Astrocyte of the cerebellum (primary cell): ENCODE data around the gene ITPK1.

Experiments
- DNase-seq: peaks from one replicate; pipeline ENCODE4 v3.0.0-alpha.2; 2011; ENCODE audit warnings: low read depth
- H3K4me3 ChIP-seq: 2 replicates; pipeline ENCODE4 v1.5.1; 2011; ENCODE audit warnings: mild to moderate bottlenecking, low read depth, low read length, moderate library complexity
- CTCF ChIP-seq: IDR thresholded peaks from 2 replicates; pipeline ENCODE4 v1.5.1; 2012; ENCODE audit warnings: low read length, low read depth, moderate library complexity, mild to moderate bottlenecking; ENCODE audit errors: missing control alignments
- in situ Hi-C: cut with HindIII; loops from 2 replicates; pipeline ENCODE4 v1.10.0; 2017; ENCODE audit warnings: low sequenced_read_pairs

ITPK1 gene

GRCh38 chr14:93092606-93093556, 22.8 kb downstream of the ITPK1 start:
- DNase-seq, result no peak
- TF ChIP-seq CTCF, result no peak
- H3K4me3 ChIP-seq, result no peak overlapping the region
- in situ Hi-C loops, result loop anchor here (5.0 kb wide), 1 partner anchor 51 kb away; no protein-coding TSS in a partner anchor

DNA sequence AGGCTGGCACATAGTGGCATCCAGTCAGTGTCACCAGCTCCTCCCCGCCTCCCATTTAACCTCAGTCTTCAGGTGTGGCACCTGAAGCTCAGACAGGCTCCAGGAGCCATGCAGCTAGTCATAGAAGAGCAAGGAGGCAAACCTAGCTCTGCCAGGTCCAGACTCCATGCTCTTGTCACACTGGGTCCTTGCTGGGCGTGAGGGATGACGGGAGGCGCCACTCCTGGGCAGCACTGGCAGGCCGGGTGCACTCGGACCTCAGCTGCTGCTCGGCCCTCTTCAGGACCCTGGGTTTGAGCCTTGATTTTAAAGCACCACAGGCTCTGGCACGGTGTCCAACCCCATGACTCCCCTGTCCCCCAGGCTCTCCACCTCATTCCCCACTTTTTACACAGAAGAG, 24.1 kb downstream of the ITPK1 start:
- in situ Hi-C loops, result loop anchor here (5.0 kb wide), 1 partner anchor 49 kb away; no protein-coding TSS in a partner anchor
- DNase-seq, result no peak
- H3K4me3 ChIP-seq, result no peak overlapping the region
- TF ChIP-seq CTCF, result no peak

GRCh38 chr14:93090826-93091555, 24.7 kb downstream of the ITPK1 start:
- DNase-seq, result no peak
- H3K4me3 ChIP-seq, result no peak overlapping the region
- TF ChIP-seq CTCF, result no peak
- in situ Hi-C loops, result loop anchor here (5.0 kb wide), 1 partner anchor 49 kb away; no protein-coding TSS in a partner anchor

DNA sequence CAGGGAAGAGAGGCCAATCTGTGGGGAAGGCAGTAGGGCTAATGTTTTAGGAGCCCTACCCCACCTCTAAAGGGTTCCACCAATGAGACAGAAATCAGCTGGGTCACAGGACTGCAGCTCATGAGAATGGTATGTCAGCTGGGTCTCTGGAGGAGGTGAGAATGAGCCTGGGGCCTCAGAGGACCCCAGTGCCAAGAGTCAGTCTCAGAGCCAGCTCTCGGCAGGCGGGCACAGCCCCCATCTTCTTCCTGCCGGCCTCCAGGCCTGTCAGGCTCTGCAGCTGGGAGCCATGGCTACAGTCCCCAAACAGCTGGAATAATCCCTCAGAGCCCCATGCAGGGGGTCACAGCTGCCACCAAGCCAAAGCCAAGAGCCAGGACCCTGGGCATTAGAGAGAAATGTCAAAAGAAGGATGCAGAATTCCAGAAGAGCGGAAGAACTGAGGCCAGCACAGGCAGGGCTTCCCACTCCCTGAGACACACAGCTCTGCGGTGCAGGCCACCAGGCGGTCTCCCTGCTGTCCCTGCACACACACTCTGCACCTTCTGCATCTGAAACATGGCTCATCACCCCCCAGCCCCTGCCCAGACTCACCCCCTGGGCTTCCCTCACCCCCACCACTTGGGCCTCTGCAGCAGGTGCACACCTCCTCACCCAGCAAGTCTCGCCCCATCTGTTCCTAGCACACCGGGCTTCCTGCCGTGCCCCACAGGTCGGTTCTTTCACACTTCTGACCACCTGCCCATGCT, 26.0 kb downstream of the ITPK1 start:
- no peak for TF ChIP-seq CTCF
- in situ Hi-C loops, result loop anchor here (5.0 kb wide), 1 partner anchor 47 kb away; no protein-coding TSS in a partner anchor
- no peak for DNase-seq

GRCh38 chr14:93086441-93087055, 29.2 kb downstream of the ITPK1 start:
- in situ Hi-C loops, result no loop called here
- no peak for DNase-seq
- H3K4me3 ChIP-seq, result no peak overlapping the region
- no peak for TF ChIP-seq CTCF

More for the DNA sequence above, 26.0 kb downstream of the ITPK1 start:
- H3K4me3 ChIP-seq, result no peak overlapping the region
